ENCODE data around the gene ACOT7. TPM values are rescaled to one million over a fixed set of nuclear protein-coding genes. Genes with fewer than 3 reads are reported as not detected.
A peak's percentile ranks its signal among the peaks of the same experiment; 100 is the strongest.

The ACOT7 gene
- total RNA-seq, 4 donors from 2014 or later, result 15.0 to 38.7 (median 28.6) TPM

GRCh38 chr1:6225651-6226050 is 167.9 kb downstream of the ACOT7 start:
- Histone ChIP-seq H3K4me3 (no peak overlapping the region), H3K36me3 (peaks cover 32 to 89% (median 77%) of the 10 kb centered on the region in 4 donors), H3K4me1 (peaks cover 6 to 31% (median 8%) of the 10 kb centered on the region in 4 donors), H3K27ac (replicated peaks in 1 of 4) (no peak overlapping the region), H3K9me3 (no peaks in the 10 kb centered on the region), H3K27me3 (no peaks in the 10 kb centered on the region)
- intact Hi-C loops (cut with DNase I), result no loop called here
- TF ChIP-seq EP300 (IDR thresholded peaks at IDR 0.05) (no peak), CTCF (IDR thresholded peaks at IDR 0.05) (no peak), POLR2A (IDR thresholded peaks at IDR 0.05; ENCODE audit: low read depth) (no peak), POLR2AphosphoS5 (IDR thresholded peaks at IDR 0.05) (no peak)
- DNase-seq (ENCODE audit: extremely low spot score), result no peak
- 88% methylated on average over 8 of the region's 8 CpGs for WGBS

GRCh38 chr1:6224718-6225117 is 168.8 kb downstream of the ACOT7 start:
- Histone ChIP-seq H3K27ac (replicated peaks in 1 of 4) (no peak overlapping the region), H3K4me3 (no peak overlapping the region), H3K27me3 (no peaks in the 10 kb centered on the region), H3K4me1 (peaks cover 6 to 31% (median 8%) of the 10 kb centered on the region in 4 donors), H3K9me3 (no peaks in the 10 kb centered on the region), H3K36me3 (peaks cover 25 to 87% (median 71%) of the 10 kb centered on the region in 4 donors)
- no peak for TF ChIP-seq EP300 (IDR thresholded peaks at IDR 0.05)
- no peak for TF ChIP-seq POLR2A (IDR thresholded peaks at IDR 0.05; ENCODE audit: low read depth)
- TF ChIP-seq POLR2AphosphoS5 (IDR thresholded peaks at IDR 0.05), result no peak
- no peak for TF ChIP-seq CTCF (IDR thresholded peaks at IDR 0.05)
- DNase-seq (ENCODE audit: extremely low spot score), result no peak
- intact Hi-C loops (cut with DNase I), result no loop called here
- WGBS, result 77% methylated on average over 15 of the region's 15 CpGs

GRCh38 chr1:6223617-6224016 is 169.9 kb downstream of the ACOT7 start:
- 92% methylated on average over 13 of the region's 13 CpGs for WGBS
- peaks cover 25 to 80% (median 60%) of the 10 kb centered on the region in 4 donors for H3K36me3 ChIP-seq
- intact Hi-C loops (cut with DNase I), result no loop called here

GRCh38 chr1:6222636-6223035 is 170.9 kb downstream of the ACOT7 start:
- Histone ChIP-seq H3K27ac (replicated peaks in 1 of 4) (peak overlapping the region; percentile 5 to 47 (median 34)), H3K36me3 (peaks cover 19 to 80% (median 54%) of the 10 kb centered on the region in 4 donors), H3K4me1 (peaks cover 6 to 31% (median 8%) of the 10 kb centered on the region in 4 donors), H3K4me3 (no peak overlapping the region), H3K9me3 (no peaks in the 10 kb centered on the region), H3K27me3 (no peaks in the 10 kb centered on the region)
- DNase-seq (ENCODE audit: extremely low spot score), result no peak
- intact Hi-C loops (cut with DNase I), result no loop called here
- TF ChIP-seq EP300 (IDR thresholded peaks at IDR 0.05) (no peak), POLR2AphosphoS5 (IDR thresholded peaks at IDR 0.05) (peak in 1 of 2 donors; percentile 24)
- WGBS, result 58% methylated on average over 6 of the region's 6 CpGs

More at GRCh38 chr1:6223617-6224016, 169.9 kb downstream of the ACOT7 start:
- Histone ChIP-seq H3K27ac (replicated peaks in 1 of 4) (no peak overlapping the region), H3K4me1 (peaks cover 6 to 31% (median 8%) of the 10 kb centered on the region in 4 donors), H3K9me3 (no peaks in the 10 kb centered on the region), H3K27me3 (no peaks in the 10 kb centered on the region), H3K4me3 (no peak overlapping the region)
- no peak for DNase-seq (ENCODE audit: extremely low spot score)
- TF ChIP-seq CTCF (IDR thresholded peaks at IDR 0.05) (no peak), POLR2AphosphoS5 (IDR thresholded peaks at IDR 0.05) (no peak), EP300 (IDR thresholded peaks at IDR 0.05) (no peak), POLR2A (IDR thresholded peaks at IDR 0.05; ENCODE audit: low read depth) (no peak)

GRCh38 chr1:6221210-6221784 is 172.3 kb downstream of the ACOT7 start:
- Histone ChIP-seq H3K4me3 (no peak overlapping the region), H3K36me3 (peaks cover 15 to 68% (median 52%) of the 10 kb centered on the region in 4 donors), H3K4me1 (peaks cover 6 to 31% (median 8%) of the 10 kb centered on the region in 4 donors), H3K9me3 (no peaks in the 10 kb centered on the region), H3K27ac (replicated peaks in 1 of 4) (no peak overlapping the region), H3K27me3 (no peaks in the 10 kb centered on the region)
- WGBS, result 86% methylated on average over 12 of the region's 12 CpGs
- intact Hi-C loops (cut with DNase I), result no loop called here
- DNase-seq (ENCODE audit: extremely low spot score), result no peak
- no peak for TF ChIP-seq EP300 (IDR thresholded peaks at IDR 0.05)
- TF ChIP-seq POLR2AphosphoS5 (IDR thresholded peaks at IDR 0.05), result no peak
- TF ChIP-seq CTCF (IDR thresholded peaks at IDR 0.05), result no peak
- TF ChIP-seq POLR2A (IDR thresholded peaks at IDR 0.05; ENCODE audit: low read depth), result no peak

All from esophagus muscularis mucosa (tissue), 4 donors.